GM12878 (cell line): ENCODE results near the gene TAF4. TPM values are rescaled to one million over a fixed set of nuclear protein-coding genes. Genes with fewer than 3 reads are reported as not detected.

Source experiments
- ATAC-seq: fragments of 200-7000 bp; cut with Tn5 transposase; 3 replicates; pipeline ENCODE4 v1.9.1; 2020; ENCODE audit warnings: mild to moderate bottlenecking, moderate library complexity
- BruUV-seq: library from RNA; stranded (reverse); fragments of 400-500 nt; replicated peaks from 2 replicates; lab custom pipeline; 2021; lab: Mats Ljungman, UMichigan
- CTCF ChIA-PET: fragments of 300-600 bp; sonication (Branson Sonifier 250); formaldehyde crosslinking; extraction: SDS; loops from one replicate; lab custom pipeline; 2021; ENCODE audit warnings: inconsistent platforms; lab: Yijun Ruan, JAX
- POLR2A ChIA-PET: fragments of 350-600 bp; formaldehyde crosslinking; extraction: SDS; loops from one replicate; lab custom pipeline; 2021; ENCODE audit warnings: inconsistent platforms; lab: Charles Lee
- RAD21 ChIA-PET: fragments of 300-600 bp; sonication (Branson Sonifier 250); formaldehyde crosslinking; loops from one replicate; lab custom pipeline; 2023; ENCODE audit warnings: antibody characterized with exemption; ENCODE audit not compliant: unreplicated experiment; lab: Charles Lee
- SMC1A ChIA-PET: fragments of 300-600 bp; sonication (Branson Sonifier 250); formaldehyde crosslinking; loops from one replicate; lab custom pipeline; 2023; ENCODE audit not compliant: unreplicated experiment, uncharacterized antibody; lab: Charles Lee
- DNase-seq: peaks from one replicate; pipeline ENCODE4 v3.0.0-alpha.2; 2011; ENCODE audit warnings: low read depth, low spot score
- FAIRE-seq: peaks from 3 replicates; lab custom pipeline; 2011; peaks lifted over from hg19 to GRCh38; lab: Jason Lieb, UNC
- H2AFZ ChIP-seq: 2 replicates; pipeline ENCODE4 v1.6.0; 2011; ENCODE audit warnings: low read depth, low read length, control low read depth; ENCODE audit not compliant: control insufficient read depth
- H3K27ac ChIP-seq: 2 replicates; pipeline ENCODE4 v1.5.1; 2011; ENCODE audit warnings: control low read depth; ENCODE audit not compliant: control insufficient read depth, insufficient read depth
- H3K27me3 ChIP-seq, 2 experiments: replicated peaks in 1 of 2; 2 replicates each; pipeline versions ENCODE4 v1.6.0 to v1.6.1; 2011; ENCODE audit warnings: low read length in 1 of 2; ENCODE audit not compliant: control insufficient read depth in 2 of 2, insufficient read depth in 2 of 2
- H3K36me3 ChIP-seq, 2 experiments: 2 replicates each; pipeline ENCODE4 v1.5.1; 2011; ENCODE audit warnings: low read length in 1 of 2; ENCODE audit not compliant: control insufficient read depth in 2 of 2, insufficient read depth in 2 of 2
- H3K4me1 ChIP-seq: 2 replicates; pipeline ENCODE4 v1.6.1; 2011; ENCODE audit warnings: mild to moderate bottlenecking, low read length, moderate library complexity, mixed read lengths; ENCODE audit not compliant: control insufficient read depth, insufficient read depth
- H3K4me2 ChIP-seq: 2 replicates; pipeline ENCODE4 v1.6.0; 2011; ENCODE audit warnings: control low read depth; ENCODE audit not compliant: control insufficient read depth, insufficient read depth
- H3K4me3 ChIP-seq: fragments of 200-600 bp; sonication (generic); 2 replicates; pipeline ENCODE4 v1.5.1; 2016
- H3K79me2 ChIP-seq: 2 replicates; pipeline ENCODE4 v1.6.0; 2011; ENCODE audit warnings: low read length; ENCODE audit not compliant: control insufficient read depth, insufficient read depth
- H3K9ac ChIP-seq: 2 replicates; pipeline ENCODE4 v1.8.0; 2011; ENCODE audit warnings: low read length, control low read depth, mixed read lengths; ENCODE audit not compliant: control insufficient read depth, insufficient read depth
- H3K9me3 ChIP-seq: replicated peaks from 3 replicates; pipeline ENCODE4 v1.5.1; 2011; ENCODE audit warnings: mild to moderate bottlenecking, low read length; ENCODE audit not compliant: control insufficient read depth, insufficient read depth
- H4K20me1 ChIP-seq: 2 replicates; pipeline ENCODE4 v1.6.0; 2011; ENCODE audit not compliant: control insufficient read depth, insufficient read depth
- ASH2L ChIP-seq: fragments of 300-600, 200-600 bp; sonication (generic); IDR thresholded peaks from 2 replicates; pipeline ENCODE4 v1.6.1; 2017; ENCODE audit warnings: low read depth, mild to moderate bottlenecking, borderline replicate concordance
- EP300 ChIP-seq, 2 experiments: fragments of 150-350 bp in 1 of 2; IDR thresholded peaks; 2 replicates each; pipeline ENCODE4 v1.6.1; 2011 to 2012; ENCODE audit warnings: low read depth in 2 of 2, low read length in 2 of 2, borderline replicate concordance in 1 of 2, improper control_type of control experiment in 1 of 2, inconsistent platforms in 1 of 2; ENCODE audit not compliant: control insufficient read depth in 1 of 2
- GABPA ChIP-seq: IDR thresholded peaks from 2 replicates; pipeline ENCODE4 v1.6.1; 2014; ENCODE audit warnings: antibody characterized with exemption, low read depth, mild to moderate bottlenecking, inconsistent platforms
- MXI1 ChIP-seq: fragments of 150-350 bp; IDR thresholded peaks from 2 replicates; pipeline ENCODE4 v1.6.1; 2011; ENCODE audit warnings: low read depth, mild to moderate bottlenecking, inconsistent platforms, low read length, improper control_type of control experiment
- MYB ChIP-seq: fragments of 150-350 bp; IDR thresholded peaks from 2 replicates; pipeline ENCODE4 v1.6.1; 2014; ENCODE audit warnings: mild to moderate bottlenecking, low read depth, low read length, borderline replicate concordance
- POLR2A ChIP-seq: IDR thresholded peaks from 2 replicates; pipeline ENCODE4 v1.6.1; 2011; ENCODE audit warnings: low read depth, mild to moderate bottlenecking, low read length
- POU2F2 ChIP-seq: IDR thresholded peaks from 3 replicates; pipeline ENCODE4 v1.6.1; 2011; ENCODE audit warnings: low read depth, mild to moderate bottlenecking, low read length, borderline replicate concordance
- SIX5 ChIP-seq: IDR thresholded peaks from 2 replicates; pipeline ENCODE4 v1.6.1; 2011; ENCODE audit warnings: mild to moderate bottlenecking, low read depth, low read length, moderate library complexity; ENCODE audit not compliant: severe bottlenecking
- SMC3 ChIP-seq: IDR thresholded peaks from 2 replicates; pipeline ENCODE4 v1.6.1; 2011; ENCODE audit warnings: low read length, improper control_type of control experiment, borderline replicate concordance
- WGBS: methylation state at CpG from one replicate; pipeline ENCODE4 v1.1.6; 2016; ENCODE audit warnings: low lambda C conversion rate; ENCODE audit not compliant: insufficient replicate concordance, insufficient coverage; ENCODE audit errors: missing lambda C conversion rate; 5-methylcytosine and 5-hydroxymethylcytosine counted together
- in situ Hi-C: fragments of 300-500 bp; cut with MboI; formaldehyde crosslinking; loops from 9 replicates; pipeline ENCODE4 v1.14.3; 2018; ENCODE audit warnings: mixed read lengths
- intact Hi-C: fragments of 100-400 bp; cut with micrococcal nuclease; formaldehyde crosslinking; loops from one replicate; pipeline ENCODE4 v1.14.2; 2022; ENCODE audit not compliant: unreplicated experiment
- polyA plus RNA-seq, 11 experiments: library from polyadenylated mRNA; depleted of rRNA in 4 of 11; unstranded in 6 of 11; stranded (reverse) in 5 of 11; fragments of >200 nt; fragmentation: Nextera tagmentation in 4 of 11; fragmentation: Illumina TruSeq in 1 of 11; extraction: Ambion mirVana in 4 of 11; extraction: Trizol in 1 of 11; gene quantifications; 1 replicate in 1 of 11; 2 replicates in 10 of 11; pipeline versions ENCODE4 v1.2.1 to v1.2.3, GENCODE V29; 2011 to 2016; ENCODE audit warnings: inconsistent platforms in 2 of 11, missing spikeins in 2 of 11, low read depth in 1 of 11
- total RNA-seq, 4 experiments: library from RNA; depleted of rRNA in 3 of 4; stranded (reverse); fragments of >200 nt in 3 of 4; fragmentation: Illumina TruSeq in 1 of 4; extraction: Trizol in 1 of 4; gene quantifications; 2 replicates each; pipeline versions ENCODE4 v1.2.1 to v1.2.3, GENCODE V29; 2013 to 2021
- TF ChIP-seq, protein P1 (sequence below): fragments of 450-650 bp; IDR thresholded peaks from 2 replicates; pipeline ENCODE4 v1.6.1; 2017; ENCODE audit warnings: mild to moderate bottlenecking, moderate library complexity
- TF ChIP-seq, protein P2 (sequence below): fragments of 150-350 bp; IDR thresholded peaks from 2 replicates; pipeline ENCODE4 v1.6.1; 2014; ENCODE audit warnings: mild to moderate bottlenecking, low read depth, low read length
- TF ChIP-seq, protein P3 (sequence below): fragments of 450-650 bp; IDR thresholded peaks from 2 replicates; pipeline ENCODE4 v1.6.1; 2017; ENCODE audit warnings: antibody characterized with exemption, mild to moderate bottlenecking, moderate library complexity
- TF ChIP-seq, protein P4 (sequence below): fragments of 450-650 bp; IDR thresholded peaks from 2 replicates; pipeline ENCODE4 v1.6.1; 2017; ENCODE audit warnings: mild to moderate bottlenecking, low read depth, inconsistent platforms; ENCODE audit not compliant: poor library complexity, severe bottlenecking

Gene TAF4
- total and polyA plus RNA-seq, 10 of the 15 experiments (the other 5 are each of a cell fraction or from before 2014, with no cell fraction given) = 0.39 to 16.9 (median 3.4) TPM

DNA sequence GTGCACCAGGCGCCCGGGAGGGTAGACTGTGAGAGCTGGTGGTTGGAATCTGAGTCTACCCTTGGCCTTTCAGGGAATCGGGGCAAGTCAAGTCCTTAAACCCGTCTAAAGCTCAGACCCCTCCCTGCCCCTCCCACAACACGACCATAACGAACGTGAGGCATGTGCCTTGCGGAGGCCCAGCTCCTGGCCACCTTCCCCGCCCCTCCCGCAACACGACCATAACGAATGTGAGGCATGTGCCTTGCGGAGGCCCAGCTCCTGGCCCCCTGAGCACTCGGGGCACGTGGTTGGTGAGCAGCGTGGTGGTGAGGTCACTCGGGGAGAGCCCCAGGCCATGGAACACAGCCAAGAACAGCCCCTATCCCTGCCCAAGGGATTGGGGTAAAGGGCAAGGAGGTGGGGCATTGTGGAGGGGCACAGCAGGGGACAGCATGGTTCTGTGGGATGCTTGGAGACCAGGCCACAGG lies 132.2 kb downstream of the TAF4 start:
- no peaks in the 10 kb centered on the region for H3K27me3 ChIP-seq
- H3K4me3 ChIP-seq = no peak overlapping the region
- FAIRE-seq (no peak), ATAC-seq (no peak), DNase-seq (no peak)
- no peaks in the 10 kb centered on the region for H3K36me3 ChIP-seq
- ChIA-PET POLR2A (no interaction called here), RAD21 (no interaction called here), SMC1A (no interaction called here), CTCF (no interaction called here)
- BruUV-seq = no TSS peak
- H3K79me2 ChIP-seq = no peaks in the 10 kb centered on the region
- no peaks in the 10 kb centered on the region for H3K4me1 ChIP-seq
- no peaks in the 10 kb centered on the region; the same call in 2 of the 3 replicates for H3K9me3 ChIP-seq
- WGBS = 48% methylated on average over 17 of the region's 17 CpGs
- H4K20me1 ChIP-seq = no peaks in the 10 kb centered on the region
- in situ Hi-C loops = no loop called here
- H3K9ac ChIP-seq = no peak overlapping the region
- H2AFZ ChIP-seq = no peak overlapping the region
- no peak overlapping the region for H3K4me2 ChIP-seq
- H3K27ac ChIP-seq = no peak overlapping the region
- intact Hi-C loops = no loop called here
- no peak for TF ChIP-seq SMC3
- TF ChIP-seq, protein P1, sequence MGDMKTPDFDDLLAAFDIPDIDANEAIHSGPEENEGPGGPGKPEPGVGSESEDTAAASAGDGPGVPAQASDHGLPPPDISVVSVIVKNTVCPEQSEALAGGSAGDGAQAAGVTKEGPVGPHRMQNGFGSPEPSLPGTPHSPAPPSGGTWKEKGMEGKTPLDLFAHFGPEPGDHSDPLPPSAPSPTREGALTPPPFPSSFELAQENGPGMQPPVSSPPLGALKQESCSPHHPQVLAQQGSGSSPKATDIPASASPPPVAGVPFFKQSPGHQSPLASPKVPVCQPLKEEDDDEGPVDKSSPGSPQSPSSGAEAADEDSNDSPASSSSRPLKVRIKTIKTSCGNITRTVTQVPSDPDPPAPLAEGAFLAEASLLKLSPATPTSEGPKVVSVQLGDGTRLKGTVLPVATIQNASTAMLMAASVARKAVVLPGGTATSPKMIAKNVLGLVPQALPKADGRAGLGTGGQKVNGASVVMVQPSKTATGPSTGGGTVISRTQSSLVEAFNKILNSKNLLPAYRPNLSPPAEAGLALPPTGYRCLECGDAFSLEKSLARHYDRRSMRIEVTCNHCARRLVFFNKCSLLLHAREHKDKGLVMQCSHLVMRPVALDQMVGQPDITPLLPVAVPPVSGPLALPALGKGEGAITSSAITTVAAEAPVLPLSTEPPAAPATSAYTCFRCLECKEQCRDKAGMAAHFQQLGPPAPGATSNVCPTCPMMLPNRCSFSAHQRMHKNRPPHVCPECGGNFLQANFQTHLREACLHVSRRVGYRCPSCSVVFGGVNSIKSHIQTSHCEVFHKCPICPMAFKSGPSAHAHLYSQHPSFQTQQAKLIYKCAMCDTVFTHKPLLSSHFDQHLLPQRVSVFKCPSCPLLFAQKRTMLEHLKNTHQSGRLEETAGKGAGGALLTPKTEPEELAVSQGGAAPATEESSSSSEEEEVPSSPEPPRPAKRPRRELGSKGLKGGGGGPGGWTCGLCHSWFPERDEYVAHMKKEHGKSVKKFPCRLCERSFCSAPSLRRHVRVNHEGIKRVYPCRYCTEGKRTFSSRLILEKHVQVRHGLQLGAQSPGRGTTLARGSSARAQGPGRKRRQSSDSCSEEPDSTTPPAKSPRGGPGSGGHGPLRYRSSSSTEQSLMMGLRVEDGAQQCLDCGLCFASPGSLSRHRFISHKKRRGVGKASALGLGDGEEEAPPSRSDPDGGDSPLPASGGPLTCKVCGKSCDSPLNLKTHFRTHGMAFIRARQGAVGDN = no peak
- TF ChIP-seq MXI1 = no peak
- TF ChIP-seq EP300 (IDR thresholded peaks at IDR 0.05; ENCODE audit: borderline replicate concordance in 1 of 2, control insufficient read depth in 1 of 2, low read depth in 2 of 2, low read length in 2 of 2) = no peak
- TF ChIP-seq POU2F2 = no peak
- TF ChIP-seq, protein P2, sequence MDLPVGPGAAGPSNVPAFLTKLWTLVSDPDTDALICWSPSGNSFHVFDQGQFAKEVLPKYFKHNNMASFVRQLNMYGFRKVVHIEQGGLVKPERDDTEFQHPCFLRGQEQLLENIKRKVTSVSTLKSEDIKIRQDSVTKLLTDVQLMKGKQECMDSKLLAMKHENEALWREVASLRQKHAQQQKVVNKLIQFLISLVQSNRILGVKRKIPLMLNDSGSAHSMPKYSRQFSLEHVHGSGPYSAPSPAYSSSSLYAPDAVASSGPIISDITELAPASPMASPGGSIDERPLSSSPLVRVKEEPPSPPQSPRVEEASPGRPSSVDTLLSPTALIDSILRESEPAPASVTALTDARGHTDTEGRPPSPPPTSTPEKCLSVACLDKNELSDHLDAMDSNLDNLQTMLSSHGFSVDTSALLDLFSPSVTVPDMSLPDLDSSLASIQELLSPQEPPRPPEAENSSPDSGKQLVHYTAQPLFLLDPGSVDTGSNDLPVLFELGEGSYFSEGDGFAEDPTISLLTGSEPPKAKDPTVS = no peak
- TF ChIP-seq, protein P3, sequence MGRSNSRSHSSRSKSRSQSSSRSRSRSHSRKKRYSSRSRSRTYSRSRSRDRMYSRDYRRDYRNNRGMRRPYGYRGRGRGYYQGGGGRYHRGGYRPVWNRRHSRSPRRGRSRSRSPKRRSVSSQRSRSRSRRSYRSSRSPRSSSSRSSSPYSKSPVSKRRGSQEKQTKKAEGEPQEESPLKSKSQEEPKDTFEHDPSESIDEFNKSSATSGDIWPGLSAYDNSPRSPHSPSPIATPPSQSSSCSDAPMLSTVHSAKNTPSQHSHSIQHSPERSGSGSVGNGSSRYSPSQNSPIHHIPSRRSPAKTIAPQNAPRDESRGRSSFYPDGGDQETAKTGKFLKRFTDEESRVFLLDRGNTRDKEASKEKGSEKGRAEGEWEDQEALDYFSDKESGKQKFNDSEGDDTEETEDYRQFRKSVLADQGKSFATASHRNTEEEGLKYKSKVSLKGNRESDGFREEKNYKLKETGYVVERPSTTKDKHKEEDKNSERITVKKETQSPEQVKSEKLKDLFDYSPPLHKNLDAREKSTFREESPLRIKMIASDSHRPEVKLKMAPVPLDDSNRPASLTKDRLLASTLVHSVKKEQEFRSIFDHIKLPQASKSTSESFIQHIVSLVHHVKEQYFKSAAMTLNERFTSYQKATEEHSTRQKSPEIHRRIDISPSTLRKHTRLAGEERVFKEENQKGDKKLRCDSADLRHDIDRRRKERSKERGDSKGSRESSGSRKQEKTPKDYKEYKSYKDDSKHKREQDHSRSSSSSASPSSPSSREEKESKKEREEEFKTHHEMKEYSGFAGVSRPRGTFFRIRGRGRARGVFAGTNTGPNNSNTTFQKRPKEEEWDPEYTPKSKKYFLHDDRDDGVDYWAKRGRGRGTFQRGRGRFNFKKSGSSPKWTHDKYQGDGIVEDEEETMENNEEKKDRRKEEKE = no peak
- no peak for TF ChIP-seq GABPA
- no peak for TF ChIP-seq ASH2L
- no peak for TF ChIP-seq MYB
- TF ChIP-seq POLR2A = no peak
- TF ChIP-seq, protein P4, sequence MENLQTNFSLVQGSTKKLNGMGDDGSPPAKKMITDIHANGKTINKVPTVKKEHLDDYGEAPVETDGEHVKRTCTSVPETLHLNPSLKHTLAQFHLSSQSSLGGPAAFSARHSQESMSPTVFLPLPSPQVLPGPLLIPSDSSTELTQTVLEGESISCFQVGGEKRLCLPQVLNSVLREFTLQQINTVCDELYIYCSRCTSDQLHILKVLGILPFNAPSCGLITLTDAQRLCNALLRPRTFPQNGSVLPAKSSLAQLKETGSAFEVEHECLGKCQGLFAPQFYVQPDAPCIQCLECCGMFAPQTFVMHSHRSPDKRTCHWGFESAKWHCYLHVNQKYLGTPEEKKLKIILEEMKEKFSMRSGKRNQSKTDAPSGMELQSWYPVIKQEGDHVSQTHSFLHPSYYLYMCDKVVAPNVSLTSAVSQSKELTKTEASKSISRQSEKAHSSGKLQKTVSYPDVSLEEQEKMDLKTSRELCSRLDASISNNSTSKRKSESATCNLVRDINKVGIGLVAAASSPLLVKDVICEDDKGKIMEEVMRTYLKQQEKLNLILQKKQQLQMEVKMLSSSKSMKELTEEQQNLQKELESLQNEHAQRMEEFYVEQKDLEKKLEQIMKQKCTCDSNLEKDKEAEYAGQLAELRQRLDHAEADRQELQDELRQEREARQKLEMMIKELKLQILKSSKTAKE = no peak
- TF ChIP-seq SIX5 = no peak
